ENCODE results near the gene NOD1.

The NOD1 gene

DNA sequence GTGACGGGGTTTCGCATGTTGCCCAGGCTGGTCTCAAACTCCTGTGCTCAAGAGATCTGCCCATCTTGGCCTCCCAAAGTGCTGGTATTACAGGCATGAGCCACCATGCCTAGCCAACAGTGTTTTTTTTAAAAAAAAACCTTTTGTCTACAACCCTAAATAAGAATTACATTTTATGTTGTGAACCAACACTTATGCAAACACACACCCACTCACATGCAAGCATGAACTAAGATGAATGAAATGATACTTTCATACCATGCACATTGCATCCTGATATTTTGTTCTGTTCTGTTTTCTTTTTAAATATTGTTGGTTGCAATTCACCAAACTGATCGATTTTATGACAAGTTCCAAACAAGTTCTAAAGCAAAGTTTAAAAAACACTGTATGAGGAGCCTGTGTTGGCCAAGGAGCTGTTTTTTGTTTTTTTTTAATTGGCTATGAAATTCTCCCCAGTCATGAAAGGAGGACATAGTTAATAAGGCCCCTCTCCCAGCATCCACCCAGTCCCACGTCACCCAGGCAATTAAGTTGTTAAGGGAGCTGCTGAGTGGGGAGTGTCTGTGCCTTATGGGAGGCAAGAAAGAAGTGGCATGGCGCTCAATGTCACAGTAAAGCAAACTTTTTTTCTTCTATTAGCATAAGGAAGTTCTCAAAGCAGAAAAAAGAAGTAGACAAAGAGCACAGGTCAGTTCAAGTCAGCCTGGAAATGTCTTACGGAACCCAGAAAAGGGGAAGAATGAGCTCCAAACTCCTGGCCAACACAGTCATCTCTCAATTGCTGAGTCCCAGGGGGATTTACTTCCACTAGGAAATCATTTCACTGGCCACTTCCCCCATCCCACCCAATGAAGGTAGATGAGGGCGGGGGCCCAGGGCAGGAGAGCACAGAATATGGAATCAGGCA, 50.1 kb downstream of the NOD1 start:
- peak overlapping the region; percentile 89 for H3K27ac ChIP-seq
- TF ChIP-seq, protein P1, sequence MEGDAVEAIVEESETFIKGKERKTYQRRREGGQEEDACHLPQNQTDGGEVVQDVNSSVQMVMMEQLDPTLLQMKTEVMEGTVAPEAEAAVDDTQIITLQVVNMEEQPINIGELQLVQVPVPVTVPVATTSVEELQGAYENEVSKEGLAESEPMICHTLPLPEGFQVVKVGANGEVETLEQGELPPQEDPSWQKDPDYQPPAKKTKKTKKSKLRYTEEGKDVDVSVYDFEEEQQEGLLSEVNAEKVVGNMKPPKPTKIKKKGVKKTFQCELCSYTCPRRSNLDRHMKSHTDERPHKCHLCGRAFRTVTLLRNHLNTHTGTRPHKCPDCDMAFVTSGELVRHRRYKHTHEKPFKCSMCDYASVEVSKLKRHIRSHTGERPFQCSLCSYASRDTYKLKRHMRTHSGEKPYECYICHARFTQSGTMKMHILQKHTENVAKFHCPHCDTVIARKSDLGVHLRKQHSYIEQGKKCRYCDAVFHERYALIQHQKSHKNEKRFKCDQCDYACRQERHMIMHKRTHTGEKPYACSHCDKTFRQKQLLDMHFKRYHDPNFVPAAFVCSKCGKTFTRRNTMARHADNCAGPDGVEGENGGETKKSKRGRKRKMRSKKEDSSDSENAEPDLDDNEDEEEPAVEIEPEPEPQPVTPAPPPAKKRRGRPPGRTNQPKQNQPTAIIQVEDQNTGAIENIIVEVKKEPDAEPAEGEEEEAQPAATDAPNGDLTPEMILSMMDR (conservative IDR thresholded peaks at IDR 0.05) = no peak
- no peak for TF ChIP-seq ZFX (IDR thresholded peaks at IDR 0.05)

GRCh38 chr7:30427296-30428070, 51.1 kb downstream of the NOD1 start:
- peak overlapping the region; percentile 10 for H3K27ac ChIP-seq
- TF ChIP-seq, protein P1 (conservative IDR thresholded peaks at IDR 0.05) = no peak
- no peak for TF ChIP-seq ZFX (IDR thresholded peaks at IDR 0.05)

DNA sequence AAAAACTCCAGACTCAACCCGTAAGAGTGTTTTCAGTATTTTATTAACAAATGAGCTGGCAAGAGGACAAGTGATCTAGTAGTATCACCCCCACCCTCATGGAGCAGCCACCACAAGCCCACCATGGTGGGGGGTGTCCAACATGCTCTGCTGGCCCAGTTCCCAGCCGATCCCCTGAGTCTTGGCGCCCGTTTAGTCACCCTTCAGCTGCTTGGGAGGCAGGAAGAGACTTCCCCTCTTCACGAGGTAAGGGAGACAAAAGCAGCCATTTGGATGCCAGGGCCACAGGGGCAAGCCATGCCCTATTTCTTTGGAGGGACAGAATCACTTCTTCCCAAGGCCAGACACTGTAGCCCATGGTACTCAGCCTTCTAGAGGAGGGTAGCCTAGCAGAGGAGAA, 54.1 kb downstream of the NOD1 start:
- H3K27ac ChIP-seq = no peak overlapping the region
- TF ChIP-seq, protein P1 (conservative IDR thresholded peaks at IDR 0.05) = no peak
- TF ChIP-seq ZFX (IDR thresholded peaks at IDR 0.05) = no peak

- H3K27ac ChIP-seq = no peak overlapping the region
- TF ChIP-seq, protein P1 (conservative IDR thresholded peaks at IDR 0.05) = no peak
- TF ChIP-seq ZFX (IDR thresholded peaks at IDR 0.05) = no peak
These were observed 54.6 kb downstream of the NOD1 start for GRCh38 chr7:30423788-30424505.

DNA sequence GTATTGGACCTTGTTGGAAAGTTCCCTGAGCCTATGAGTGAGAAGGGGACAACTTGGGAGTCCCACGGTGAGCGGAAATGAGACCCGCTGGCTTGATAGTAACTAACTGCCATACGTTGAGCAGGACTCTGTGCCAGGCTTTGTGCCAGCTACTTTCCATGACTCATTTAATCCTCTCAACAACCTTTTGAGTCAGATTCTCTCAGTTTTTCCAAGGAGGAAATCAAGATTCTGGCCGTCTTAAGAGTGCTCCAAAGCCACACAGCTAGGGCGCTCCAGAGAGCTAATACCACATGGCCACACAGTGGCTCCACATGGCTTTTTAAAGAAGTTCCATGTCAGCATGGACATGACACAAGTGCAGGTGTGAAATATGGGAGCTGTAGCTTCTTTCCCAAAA, 55.7 kb downstream of the NOD1 start:
- H3K27ac ChIP-seq = no peak overlapping the region

GRCh38 chr7:30421647-30422196, 56.9 kb downstream of the NOD1 start:
- TF ChIP-seq, protein P1 (conservative IDR thresholded peaks at IDR 0.05) = no peak
- TF ChIP-seq ZFX (IDR thresholded peaks at IDR 0.05) = no peak
- no peak overlapping the region for H3K27ac ChIP-seq

More for the DNA sequence above, 55.7 kb downstream of the NOD1 start:
- TF ChIP-seq, protein P1 (conservative IDR thresholded peaks at IDR 0.05) = no peak
- TF ChIP-seq ZFX (IDR thresholded peaks at IDR 0.05) = no peak
